ENCODE results near the gene PLEKHA5.

DNA sequence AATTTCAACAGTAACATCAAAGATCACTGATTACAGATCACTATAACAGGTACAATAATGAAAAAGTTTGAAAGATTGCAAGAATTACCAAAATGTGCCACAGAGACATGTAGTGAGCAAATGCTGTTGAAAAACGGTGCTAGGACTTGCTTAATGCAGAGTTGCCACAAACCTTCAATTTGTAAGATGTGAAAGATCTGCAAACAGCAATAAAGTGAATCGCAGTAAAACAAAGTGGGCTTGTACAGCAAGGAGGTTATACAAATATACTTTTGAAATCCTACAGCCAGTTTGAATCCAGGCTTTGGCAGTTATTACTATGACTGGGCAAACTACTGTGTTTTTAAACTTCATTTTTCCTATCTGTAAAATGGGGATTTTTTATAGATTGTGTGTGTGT lies 1.0 kb upstream of the PLEKHA5 start:
- TF ChIP-seq, protein P1, sequence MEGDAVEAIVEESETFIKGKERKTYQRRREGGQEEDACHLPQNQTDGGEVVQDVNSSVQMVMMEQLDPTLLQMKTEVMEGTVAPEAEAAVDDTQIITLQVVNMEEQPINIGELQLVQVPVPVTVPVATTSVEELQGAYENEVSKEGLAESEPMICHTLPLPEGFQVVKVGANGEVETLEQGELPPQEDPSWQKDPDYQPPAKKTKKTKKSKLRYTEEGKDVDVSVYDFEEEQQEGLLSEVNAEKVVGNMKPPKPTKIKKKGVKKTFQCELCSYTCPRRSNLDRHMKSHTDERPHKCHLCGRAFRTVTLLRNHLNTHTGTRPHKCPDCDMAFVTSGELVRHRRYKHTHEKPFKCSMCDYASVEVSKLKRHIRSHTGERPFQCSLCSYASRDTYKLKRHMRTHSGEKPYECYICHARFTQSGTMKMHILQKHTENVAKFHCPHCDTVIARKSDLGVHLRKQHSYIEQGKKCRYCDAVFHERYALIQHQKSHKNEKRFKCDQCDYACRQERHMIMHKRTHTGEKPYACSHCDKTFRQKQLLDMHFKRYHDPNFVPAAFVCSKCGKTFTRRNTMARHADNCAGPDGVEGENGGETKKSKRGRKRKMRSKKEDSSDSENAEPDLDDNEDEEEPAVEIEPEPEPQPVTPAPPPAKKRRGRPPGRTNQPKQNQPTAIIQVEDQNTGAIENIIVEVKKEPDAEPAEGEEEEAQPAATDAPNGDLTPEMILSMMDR (IDR thresholded peaks at IDR 0.05): no peak
- TF ChIP-seq POLR2A (IDR thresholded peaks at IDR 0.05) (no peak), EP300 (IDR thresholded peaks at IDR 0.05) (no peak), POLR2AphosphoS5 (IDR thresholded peaks at IDR 0.05) (no peak)
